ENCODE data around the gene LTA4H.
A peak's percentile ranks its signal among the peaks of the same experiment; 100 is the strongest.

The LTA4H gene

DNA sequence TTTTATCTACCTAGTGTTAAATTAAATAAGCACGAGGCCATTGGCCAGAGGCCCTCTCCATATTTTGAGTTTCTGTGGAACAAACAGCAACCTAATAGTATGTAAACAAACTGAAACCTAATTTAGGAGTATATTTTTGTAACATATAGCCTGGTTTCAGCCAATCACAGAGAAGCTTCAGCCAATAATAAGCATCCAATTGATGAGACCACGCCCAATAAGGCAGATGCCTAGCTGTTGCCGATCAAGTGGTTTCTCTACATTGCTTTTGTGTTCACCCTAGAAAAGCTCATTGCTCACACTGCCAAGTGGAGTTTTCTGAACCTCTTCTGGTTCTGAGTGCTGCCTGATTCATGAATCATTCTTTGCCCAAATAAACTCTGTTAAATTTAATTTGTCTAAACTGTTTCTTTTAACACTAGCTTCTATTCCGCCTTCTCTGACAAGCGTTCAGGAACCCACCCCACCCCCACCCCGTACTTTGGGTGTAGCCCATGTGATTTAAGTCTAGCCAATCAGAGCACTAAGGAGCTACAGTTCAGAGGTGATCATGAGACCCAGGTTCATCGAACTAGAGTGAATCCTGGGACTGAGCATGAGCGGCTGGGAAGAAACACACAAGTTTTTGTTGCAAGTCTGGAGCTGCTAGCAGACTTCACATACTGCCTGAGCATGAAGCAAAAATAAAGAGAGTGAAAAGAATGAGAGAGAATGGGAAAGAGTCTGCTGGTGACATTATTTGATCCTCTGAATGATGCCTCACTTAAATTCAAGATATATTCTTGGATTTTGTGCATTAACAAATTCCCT, 21.5 kb upstream of the LTA4H start:
- DNase-seq = no peak

DNA sequence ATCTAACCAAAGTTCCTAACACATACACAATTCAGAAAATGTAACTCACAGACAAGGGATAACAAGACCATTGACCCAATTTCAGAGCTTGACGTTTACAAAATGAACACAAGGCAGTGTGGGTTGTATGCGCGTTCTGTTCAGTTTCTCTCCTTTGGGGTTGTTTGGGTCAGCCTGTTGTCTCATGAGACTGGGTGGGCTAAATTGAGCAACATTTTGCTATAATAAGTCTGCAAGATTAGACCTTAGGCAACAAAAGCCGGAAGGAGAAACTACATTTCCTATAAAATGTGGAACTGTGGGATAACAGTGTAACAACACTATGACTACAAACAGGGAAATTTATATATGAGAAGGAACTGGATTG, 18.8 kb upstream of the LTA4H start:
- no peak for DNase-seq

DNA sequence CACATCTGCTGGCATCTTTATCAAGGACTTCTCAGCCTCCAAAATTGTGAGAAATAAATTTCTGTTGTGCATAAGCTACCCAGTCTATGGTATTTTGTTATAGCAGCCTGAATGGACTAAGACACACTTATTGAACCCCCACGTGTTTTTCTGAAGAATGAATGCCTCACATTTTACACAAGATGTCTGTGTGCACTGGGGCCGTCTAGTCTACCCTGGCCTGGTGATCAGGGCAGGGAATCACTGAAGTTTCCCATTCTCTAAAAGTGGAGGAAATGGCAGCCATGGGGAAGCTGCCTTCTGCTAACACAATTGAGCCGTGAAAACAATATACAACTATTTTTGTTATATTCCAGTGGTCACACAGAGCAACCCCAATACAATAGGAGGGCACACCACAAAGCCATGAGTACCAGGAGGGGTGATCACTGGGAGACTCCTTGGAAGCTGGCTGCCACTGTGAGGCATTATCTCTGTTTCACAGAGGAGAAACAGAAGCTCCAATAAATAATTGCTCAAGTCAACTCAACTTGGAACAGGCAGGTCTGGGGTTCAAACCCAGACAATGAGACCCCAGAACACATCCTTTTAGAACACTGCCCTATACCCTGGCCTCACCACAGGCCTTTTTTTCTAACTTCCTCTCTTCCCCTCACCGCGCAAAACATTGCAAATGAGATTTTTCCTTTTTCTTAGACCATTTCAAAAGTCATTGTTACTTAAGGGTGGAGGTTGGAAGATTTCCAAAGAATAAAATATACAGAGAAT, 18.3 kb upstream of the LTA4H start:
- no peak for DNase-seq

DNA sequence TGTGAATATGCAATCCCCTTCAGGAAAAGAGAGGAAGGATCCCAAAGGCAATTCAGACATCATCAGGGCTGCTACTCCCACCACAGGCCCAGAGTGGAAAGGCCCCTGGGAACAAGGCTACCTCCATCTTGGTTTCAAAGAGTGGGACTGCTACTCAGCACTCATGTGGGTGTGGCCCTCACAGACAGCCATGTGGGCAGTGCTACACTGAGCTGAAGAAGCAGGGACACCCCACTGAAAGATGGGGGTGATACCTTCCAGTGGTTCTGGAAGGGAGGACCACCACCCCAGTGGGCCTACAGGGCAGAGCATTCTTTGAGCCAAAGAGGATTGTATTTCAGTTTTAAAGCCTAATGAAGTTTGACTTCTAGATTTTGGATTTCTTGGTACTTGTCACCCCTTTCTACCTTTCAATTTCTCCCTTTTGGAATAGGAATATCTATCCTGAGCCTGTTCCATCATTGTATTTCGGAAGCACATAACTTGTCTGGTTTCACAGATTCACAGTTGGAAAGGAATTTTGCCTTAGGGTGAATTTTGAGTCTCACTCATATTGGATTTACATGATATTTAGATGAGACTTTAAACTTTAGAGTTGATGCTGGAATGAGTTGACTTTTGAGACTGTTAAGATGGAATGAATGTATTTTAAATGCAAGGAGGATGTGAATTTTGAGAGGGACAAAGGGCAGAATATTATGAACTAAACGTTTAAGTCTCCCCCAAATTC, 16.5 kb upstream of the LTA4H start:
- no peak for DNase-seq

DNA sequence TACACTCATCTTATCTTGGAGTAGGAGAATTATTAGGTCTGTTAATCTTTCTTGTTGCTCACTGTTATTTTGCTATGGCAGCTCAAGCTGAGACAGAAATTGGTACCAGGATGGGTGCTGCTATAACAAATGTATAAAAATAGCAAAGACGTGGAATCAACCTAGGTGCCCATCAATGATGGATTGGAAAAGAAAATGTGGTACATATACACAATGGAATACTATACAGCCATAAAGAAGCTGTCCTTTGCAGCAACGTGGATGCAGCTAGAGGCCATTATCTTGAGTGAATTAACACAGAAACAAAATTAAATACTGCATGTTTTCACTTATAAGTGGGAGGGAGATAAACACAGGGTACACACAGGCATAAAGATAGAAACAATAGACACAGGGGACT, 14.8 kb upstream of the LTA4H start:
- DNase-seq = no peak

DNA sequence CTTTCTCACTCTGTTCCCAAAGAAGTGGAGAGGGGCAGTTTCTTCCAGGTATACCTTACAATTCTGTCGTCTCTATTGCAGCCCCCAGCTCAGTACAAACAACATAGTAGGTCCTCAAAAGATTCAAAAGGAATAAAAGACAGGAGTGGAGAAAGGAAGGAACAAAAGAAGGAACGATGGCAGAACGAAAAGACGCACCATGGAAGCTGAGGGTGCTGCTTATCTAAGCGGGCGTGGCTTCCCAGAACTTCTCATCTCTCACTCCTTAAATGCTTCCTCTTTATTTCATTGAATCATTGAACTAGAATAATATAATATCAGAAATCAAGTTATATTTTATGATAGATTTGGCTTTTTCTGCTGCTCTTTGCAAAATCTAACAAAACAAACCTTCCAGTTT, 13.7 kb upstream of the LTA4H start:
- no peak for DNase-seq

DNA sequence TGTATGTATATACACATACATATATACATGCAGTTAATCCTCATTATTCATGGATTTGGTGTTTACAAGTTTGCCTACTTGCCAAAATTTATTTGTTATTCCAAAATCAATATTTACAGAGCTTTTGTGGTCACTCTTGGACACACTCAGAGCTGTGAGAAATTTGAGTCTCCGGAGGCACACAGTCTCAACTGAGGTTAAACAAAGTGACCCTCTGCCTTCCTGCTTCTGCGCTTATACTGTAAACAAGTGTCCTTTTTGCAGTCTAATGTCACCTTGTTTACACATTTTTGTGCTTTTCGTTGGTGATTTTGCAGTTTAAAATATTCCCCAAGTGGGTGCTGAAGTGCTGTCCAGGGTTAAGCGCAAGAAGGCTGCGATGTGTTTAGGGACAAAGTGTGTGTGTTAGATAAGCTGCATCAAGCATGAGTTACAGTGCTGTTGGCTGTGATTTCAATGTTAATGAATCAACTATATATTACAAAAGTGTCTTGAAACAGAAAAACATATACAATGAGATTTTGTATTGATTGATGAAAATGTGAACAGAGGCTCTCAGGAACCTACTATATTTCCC, 13.1 kb upstream of the LTA4H start:
- no peak for DNase-seq

DNA sequence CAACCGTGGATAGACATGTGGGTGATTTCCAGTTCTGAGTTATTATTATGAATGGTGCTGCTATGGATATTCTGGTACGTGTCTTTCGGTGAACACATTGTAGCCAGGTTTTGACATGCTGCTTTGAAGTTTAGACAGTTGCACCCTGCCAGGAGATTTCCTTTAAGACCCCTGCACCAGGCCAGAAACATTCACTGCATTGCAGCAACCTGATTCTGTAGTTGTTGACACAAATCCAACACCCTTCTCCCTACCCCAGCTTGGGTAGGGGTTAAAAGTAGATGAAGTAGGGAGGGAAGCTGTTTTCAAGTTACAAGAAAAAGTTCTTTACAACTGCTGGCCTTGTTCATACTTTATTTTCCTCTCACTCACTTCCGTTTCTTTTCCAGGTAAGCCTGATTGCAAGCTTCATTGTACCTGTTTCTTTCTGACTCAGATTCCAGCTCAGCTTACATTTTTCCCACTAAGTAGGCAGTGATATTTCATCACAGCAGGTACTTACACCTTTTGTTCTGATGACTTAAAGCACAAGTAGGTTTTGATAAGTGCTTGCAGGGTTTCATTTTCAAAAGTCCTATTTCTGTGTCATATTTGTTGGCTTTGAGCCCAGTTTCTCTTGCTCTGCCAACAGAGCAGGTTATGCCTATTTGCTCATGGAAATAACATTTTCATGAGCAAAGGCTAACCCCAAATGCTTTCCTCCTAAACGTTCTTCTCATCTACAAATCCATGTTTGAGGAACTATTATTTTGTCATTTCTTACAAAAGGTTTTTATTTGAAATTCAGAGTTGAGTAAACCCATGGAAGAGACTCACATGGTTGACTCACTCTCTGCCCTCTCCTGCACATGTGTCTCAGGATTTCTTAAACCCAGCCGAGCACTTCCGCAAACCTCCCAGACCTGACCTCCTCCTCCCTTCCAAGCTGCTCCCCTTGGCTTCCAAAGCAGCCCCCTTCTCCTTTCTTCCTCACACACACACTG, 12.1 kb upstream of the LTA4H start:
- DNase-seq = no peak

DNA sequence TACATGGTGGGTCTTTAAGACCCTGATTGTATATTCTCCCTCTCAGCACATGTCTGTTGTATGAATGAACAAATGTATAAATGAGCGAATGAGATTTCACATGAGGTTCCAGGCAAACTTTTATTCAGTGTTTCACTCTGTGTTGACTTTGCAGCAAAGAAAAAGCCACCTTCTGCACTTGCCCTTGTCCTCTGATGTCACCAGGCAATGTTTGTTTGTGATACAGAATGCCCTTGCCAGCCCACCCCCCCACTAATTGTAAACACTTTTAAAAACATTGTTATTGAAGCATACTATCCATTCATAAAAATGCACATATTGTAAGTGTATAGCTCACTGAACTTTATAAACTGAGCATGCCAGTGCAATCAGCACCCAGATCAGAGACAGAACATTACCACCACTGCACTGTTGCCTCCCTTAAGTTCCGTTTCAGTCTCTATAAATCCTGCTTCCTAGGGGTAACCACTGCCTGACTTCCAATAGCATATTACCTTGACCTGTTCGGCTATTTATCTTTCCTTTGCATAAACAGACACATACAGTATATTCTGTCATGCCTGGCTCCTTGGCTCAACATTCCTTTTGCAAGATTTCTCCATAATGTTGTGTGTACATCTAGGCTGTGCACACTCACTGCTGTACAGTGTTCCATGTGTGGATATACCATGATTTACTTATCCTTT, 11.3 kb upstream of the LTA4H start:
- DNase-seq = no peak

DNA sequence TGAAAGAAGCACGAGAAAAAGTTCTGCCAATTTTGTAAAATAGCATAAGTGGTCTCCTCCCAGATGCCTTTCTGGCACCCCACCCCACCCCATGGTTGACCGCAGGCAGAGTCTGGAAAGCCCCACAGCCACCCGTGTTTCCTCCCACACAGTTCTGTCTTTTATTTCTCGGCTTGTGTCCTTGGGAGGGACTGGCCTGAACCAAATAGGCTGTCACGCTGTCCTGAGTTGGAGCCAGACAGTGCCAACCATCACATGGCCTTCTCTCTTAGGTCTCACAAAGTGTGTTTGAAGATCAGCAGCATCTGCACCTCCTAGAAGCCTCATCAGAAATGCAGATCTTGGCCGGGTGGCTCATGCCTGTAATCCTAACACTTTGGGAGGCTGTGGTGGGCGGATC, 10.2 kb upstream of the LTA4H start:
- no peak for DNase-seq

DNA sequence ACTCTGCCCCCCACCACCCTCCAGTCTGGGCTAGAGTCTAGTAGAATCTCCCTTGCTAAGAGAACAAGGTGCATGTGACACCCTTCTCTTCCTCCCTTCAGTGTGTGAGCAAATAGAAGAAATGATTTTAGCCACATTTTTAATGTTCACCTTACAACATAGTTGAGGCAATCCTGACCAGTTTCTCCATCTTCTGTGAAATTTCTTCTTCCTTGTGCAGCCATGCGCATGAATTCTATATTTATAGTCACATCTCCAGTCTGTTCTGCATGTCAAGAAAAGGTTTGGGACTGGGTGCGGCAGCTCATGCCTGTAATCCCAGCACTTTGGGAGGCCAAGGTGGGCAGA, 9.5 kb upstream of the LTA4H start:
- DNase-seq = no peak

DNA sequence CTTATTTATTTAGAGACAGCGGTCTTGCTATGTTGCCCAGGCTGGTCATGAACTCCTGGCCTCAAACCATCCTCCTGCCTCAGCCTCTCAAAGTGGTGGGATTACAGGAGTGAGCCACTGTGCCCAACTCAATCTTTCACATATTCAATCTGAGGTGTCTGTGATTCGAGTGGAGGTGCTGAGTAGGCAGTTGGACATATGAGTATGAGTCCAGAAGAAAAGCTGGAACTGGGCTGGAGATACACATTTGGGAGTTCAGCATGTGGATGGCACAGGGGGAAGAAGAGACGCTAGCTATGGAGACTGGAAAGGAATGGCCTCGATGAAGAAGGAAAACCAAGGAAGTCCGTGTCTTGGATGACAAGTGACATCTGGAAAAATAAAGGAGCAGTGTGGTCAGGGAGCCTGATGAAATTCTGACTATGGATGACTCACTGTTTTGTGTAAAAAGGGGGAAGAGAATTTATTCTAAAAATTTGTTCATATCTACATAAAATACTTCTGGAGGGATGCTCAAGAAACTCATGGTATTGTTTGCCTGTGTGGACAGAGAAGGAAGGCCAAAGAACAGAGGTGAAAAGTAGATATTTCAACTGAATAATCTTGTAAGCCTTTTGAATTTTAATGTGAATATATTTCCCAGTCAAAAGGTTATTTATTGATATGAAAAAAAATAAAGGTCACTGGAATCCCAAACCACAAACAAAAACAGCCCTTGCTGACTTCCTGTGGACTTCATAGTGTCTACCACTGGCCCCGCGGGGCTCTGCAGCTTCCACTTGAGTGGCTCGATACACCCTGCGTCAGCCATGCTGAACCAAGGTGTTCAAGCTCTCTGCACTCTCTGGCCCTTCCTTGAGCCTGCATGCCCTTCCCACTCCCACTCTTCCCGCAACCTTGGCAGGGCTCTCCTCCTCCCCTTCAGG, 8.9 kb upstream of the LTA4H start:
- no peak for DNase-seq

DNA sequence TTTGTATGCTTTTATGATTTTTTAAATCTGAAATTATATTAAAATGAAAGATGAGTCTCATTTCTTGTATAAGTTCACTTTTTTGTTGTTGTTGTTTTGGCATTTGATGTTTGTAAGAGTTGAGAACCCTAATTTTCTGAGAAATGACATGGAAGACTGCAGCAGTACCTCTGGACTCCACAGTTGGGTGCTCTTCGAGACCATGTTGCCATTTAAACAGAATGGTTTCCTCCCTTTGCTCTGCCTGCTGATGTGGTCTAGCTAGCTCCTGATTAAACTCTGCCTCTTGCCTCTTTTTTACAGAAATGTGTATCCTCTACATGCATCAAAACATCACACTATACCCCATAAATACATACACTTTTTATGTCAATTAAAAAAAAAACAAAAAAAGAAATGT, 5.8 kb upstream of the LTA4H start:
- no peak for DNase-seq

DNA sequence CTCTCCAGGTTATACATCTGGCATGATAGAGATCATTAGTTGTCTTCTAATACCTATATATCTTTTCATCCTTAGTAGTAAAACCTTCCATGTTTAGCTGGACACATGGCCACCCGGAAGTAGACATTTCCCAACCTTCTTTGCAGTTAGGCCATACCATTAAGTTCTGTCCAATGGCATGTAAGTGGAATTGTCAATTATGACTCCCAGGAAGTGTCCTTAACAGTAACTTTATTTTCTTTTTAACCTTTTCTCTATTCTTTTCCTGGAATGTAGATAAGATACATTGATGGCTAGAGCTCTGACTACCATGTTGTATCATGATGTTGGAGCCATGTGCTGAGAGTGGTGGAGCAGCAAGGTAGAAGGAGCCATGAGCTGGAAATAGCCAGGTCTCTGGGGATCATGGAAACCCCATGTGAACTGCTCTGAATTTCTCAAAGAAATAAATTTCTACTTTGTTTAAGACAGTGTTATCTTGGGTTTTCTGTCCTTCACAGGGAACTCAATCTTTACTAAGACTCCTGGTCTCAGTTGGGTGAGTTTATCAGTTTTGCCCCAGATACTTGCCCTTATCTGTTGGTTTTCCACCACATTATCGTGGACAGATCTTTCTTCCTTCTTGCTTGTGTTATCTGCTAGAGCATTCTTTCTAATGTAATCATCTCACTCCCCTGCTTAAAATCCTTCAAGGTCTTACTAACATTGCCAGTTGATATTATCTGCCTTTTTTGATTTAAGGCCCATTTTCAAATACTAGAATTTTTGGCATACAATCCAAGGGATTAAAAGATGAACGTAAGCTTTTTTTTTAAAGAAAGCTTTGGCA, 5.1 kb upstream of the LTA4H start:
- DNase-seq = no peak

DNA sequence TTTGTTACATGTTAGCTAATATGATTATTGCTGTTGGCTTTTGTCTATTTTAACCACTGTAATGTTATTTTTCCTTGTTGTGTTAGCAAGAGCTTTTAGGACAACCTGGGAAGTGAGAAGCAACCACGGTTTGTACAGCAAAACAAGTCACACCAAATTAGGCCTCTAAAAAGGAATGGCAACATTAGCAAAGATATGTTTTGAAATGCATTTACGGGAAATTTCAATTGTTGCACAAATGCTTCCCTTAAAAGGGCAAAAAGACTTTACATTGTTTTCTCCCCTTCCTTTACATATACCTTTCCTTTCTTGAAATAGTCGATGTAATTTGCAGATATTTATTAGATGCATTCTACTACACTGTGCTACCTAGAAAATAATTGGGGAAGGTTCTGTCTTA, 4.1 kb upstream of the LTA4H start:
- no peak for DNase-seq

DNA sequence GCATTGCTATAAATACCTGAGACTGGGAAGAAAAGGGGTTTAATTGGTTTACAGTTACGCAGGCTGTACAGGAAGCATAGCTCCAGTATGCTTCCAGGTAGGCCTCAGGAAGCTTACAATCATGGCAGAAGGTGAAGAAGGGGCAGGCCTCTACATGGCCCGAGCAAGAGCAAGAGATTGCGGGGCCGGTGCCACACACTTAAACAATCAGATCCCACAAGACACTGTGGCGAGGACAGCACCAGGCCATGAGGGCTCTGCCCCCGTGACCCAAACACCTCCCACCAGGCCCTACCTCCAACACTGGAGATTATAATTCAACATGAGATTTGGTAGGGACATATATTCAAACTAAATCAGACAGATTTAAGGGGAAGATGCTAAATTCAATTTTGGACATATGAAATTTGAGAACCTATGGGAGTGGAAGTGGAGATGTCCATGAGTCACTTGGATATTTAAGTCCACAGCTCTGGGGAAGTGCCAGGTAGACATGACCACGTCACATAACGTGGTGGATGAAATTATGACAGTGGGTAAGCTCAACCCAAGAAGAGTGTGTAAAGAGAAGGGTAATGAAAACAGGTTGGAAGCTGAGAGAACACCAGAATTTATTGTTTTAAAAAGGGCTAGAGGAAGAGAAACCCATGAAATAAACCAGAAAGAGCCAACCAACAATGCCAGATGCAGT, 1.5 kb upstream of the LTA4H start:
- DNase-seq = no peak

DNA sequence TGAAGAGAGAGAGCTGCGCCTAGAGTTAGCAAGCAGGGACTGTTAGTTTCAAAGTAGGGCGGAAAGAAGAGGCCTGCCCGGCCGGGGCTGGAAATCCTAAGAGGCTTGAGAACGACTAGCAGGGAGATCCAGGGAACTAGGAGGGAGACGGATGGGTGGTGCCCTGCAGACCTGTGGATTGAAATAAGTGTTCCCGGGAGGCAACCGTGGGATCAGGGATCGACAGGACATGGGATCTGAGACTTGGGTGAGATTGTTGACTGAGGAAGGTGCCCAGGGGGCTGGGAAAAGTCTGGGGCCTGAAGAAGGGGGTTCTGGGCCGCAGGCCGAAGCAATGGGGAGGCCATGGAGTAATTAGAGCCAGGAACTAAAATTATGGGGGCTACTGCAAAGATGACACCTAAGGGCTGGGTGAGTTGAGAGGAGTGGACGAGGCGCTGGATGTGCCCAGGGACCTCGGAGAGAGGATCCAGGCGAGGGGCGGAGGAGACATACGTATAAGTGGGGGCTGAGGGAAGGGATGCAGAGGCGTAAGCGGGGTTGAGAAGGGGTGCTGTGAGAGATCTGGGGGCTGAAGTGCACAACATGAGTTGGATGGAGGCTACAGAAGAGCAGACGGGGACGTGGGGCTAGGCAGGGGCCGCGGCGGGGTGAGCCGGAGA, 635 bp downstream of the LTA4H start:
- DNase-seq = peak; percentile 36

All from activated CD4-positive, CD25-positive, alpha-beta regulatory T cell treated with anti-CD3 and anti-CD28 coated beads, Interleukin-2, amount 50 U/mL, for 72 hours (primary cell).